Activated CD4-positive, alpha-beta T cell treated with anti-CD3 and anti-CD28 coated beads for 24 hours (primary cell): ENCODE data around the gene LAPTM5.

Source experiments
- DNase-seq, 2 donors: peaks; one replicate each; pipeline ENCODE4 v3.0.0-alpha.2; 2020; ENCODE audit warnings: low read depth in 2 of 2

Gene LAPTM5

DNA sequence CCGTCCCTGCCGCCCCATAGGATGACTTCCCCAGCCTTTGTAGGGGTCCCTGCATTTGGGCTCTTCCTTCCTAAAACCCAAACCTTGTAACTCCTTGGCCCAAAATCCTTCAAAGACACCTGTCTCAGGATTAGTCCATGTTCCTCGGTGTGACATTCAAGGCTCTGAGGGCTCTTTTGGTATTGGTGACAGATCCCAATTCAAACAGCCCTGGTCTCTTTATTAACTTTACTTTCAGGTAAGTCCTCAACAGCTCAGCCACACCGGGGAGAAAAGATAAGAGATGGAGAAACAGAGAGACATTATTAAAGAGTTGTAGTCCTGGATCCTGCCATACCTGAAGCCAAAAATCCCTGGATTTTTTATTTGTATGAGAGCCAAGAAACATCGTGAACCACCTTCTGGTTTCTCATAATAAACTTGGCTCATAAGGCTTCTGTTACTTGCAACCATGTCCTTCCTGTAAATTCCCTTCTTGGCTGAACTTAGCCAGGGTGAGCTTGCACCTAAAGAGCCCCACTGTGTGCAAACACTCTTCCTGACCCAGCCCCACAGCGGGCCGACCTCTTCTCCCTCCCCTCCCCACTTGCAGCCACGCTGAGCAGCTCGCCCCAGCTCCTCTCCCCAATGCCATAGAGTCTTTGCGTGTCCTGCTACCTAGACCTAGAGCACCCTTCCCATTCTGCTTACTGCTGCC, 26.3 kb downstream of the LAPTM5 start:
- DNase-seq = no peak

DNA sequence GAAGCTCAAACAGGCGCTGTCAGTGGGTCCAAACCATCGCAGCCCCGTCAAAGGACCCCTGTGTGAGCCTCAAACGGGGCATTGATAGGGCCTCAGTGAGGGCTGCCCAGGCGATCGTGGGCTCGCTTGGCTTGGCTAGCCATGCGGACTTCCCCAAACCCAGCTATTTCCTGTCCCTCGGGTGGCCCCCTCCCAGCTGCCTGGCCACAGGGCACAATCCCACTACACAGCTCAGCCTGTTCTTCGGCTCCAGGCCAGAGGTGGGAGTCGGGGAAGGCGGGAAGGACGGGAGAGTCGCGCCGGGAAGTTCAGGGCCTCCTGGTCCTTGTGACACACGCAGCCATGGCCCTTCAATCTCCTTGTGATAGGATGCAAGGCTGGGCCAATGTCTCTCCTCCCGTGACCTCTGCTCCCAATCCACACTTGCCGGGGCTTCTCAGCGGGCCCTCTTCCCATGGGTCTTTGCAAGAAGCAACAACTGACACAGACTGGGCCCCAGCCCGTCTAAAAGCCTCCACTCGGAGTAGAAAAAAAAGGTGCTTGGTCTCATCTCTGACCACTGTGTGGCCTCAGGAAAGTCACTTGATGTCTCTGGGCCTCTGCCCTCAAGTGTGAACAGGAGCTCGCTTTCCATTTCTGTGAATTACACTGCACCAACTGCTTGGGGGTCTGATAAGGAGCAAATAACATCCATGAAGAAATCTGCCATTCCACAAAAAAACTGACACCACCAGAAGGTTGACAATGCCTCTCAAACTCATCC, 27.0 kb downstream of the LAPTM5 start:
- DNase-seq = no peak

DNA sequence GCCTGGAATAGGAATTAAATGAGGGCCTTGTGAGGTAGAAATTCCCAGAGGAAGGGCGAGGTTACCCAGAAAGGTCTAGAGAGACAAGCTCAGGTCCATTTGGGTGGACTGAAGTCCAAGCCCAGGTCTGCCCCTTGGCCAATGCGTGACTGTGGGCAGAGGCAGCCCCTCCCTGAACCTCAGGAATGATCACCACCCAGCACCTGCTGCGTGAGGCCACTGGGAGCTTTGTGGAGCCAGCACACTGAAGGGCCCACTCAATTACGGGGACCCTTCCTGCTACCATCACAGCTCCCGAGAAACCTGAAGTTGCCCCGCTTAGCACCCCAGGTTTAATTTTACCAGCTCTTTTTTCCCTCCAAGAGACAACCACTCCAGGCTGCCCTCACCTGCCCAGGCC, 27.7 kb downstream of the LAPTM5 start:
- DNase-seq = no peak

DNA sequence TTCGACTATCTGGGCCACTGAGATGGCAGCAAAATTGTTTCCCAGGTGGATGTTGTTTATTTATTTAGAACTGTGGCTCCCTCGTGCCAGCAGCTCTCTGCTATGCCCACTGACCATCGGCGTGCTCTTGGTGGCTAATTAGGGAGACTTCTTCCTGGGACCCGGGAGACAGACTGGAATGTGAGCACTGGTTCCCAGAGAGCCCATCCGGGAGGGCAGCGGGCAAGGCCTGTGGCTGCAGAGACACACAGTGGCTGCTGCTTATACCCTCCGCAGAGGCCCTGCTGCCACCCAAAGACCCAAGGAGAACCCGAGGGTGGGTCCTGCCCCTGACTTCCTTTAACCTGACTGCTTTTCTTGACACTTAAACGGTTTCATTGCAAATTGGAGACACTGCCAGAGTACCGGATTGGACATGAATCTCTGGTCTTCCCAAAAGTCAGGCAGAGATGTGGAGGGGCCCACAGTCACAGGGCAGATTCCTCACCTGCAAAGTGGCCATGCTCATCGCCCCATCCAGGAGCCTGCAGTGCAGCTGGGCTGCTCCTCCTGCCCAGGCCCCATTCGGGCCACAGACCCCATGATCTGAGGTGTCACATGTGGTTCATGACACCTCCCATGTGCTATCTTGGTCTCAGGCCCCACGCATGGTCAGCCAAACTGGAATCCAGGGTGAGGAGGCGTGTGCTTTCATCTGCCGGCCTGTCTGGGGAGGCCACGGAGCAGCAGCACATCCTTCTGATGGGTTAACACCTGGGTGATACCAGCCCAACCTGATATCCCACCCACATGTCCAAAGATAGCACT, 28.5 kb downstream of the LAPTM5 start:
- no peak for DNase-seq

DNA sequence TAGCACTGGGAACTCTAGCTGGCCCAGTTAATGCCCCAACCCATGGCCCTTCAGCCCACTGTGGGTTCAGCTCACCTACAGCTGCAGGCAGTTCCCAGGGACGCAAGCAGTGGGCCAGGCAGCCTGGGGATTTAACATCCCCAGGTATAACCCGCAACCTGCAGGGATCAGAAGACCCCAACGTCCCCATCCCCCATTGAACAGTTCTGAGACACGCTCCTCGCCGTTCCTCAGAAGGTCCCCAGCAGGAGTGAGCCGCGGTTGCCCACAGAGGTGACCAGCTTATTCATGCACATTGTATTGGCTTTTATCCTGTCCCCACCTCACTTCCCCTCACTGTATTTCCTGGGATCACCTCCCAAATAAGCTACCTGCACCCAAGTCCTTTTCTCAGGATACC, 29.2 kb downstream of the LAPTM5 start:
- no peak for DNase-seq

DNA sequence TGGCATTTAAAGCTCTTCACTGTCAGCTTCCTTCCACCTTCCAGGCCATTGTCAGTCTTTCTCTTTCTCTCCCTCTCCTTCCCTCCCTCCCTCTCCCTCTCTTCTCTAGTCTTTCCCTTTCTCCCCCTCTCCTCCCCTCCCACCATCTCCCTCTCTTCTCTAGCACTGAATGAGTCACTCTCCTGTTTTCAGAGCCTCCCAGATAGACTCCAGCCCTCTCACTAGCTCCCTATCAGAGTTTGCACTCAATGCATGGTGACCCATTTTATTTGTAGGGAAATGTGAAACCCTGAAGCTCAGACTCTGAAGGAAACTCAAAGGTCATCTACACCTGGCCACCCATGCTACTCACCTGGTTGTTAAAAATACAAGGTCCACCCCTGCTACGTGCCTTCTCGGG, 29.8 kb downstream of the LAPTM5 start:
- DNase-seq = no peak

DNA sequence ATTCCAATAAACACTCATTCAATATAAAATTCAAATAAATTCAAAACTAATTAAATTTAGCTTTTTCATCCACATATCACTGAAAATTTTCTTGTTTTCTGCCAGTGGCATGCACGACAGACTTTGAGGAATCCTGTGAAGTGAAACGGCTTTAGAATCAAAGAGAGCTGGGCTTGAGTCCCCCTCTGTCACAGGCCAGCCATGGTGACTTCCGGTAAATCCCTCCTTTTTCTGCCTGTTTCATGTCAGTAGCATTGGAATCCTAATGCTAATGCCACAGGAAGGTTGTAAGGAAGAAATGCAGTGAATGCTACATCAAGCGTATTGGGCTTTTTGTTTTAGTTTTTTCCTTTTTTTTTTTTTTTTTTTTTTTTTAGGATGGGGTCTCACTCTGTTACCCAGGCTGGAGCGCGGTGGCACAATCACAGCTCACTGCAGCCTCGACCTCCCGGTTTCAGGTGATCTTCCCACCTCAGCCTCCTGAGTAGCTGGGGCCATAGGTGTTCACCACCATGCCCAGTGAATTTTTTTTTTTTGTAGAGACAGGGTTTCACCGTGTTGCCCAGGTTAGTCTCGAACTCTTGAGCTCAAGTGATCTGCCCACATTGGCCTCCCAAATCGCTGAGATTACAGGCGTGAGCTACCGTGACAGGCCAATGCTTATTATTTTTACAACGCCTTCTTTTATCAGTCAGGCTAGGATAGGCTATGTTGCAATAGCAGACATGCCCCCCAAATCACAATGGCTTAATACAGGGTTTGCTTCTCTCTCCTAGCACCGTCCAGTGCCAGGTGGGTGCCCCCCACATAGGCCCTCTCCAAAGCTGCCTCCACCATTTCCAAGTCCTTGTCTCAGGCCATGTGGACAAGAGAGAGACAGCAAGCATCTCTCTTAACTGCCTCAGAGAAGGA, 30.5 kb downstream of the LAPTM5 start:
- DNase-seq = no peak

DNA sequence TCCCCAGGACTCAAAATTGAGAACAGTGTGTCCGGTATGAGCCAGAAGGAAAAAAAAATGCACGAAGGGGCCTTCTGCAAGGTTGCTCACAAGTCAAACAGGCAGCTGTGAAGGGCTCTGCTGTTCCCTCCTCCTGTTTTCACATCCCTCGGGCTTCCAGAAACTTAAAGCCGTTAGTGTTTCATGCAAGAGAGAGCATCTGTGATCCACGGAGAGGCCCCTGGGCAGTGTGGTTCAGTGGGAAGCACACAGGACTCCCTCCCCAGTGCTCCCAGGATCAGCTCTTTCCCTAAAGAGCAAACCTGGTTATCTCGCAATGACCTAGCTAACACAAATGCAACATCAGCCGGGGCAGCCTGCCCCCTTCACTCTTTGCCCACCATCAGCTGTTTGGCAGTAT, 31.3 kb downstream of the LAPTM5 start:
- DNase-seq = no peak

DNA sequence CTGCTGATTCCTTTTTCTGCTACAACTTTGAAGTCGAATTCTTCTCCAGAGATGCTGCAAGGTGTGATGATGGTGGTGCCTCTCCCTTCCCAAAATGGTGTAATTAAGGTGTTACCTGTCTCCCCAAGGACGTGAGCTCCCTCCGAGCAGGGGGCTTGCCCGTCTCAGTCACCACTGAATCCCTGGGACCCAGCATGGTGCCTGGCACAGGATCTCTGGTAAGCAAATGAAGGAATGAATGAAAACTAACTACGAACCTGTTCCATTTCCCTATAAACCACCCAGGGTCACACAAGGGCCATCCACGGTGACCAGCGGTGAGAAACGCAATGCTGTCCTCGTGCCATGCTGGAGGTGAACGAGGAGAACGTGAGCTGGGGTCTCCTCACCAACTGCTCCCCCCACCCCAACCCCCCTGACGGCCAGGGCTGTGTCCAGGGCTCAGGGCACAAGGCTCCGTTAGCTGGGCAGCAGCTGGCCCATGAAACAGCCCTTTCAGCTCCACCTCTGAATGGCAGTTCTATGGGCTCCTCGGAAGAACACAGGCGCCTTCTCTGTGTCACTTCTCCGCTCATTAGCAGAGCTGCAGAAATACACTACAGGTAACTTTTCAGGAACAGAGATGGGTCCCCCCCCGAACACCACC, 32.0 kb downstream of the LAPTM5 start:
- no peak for DNase-seq

DNA sequence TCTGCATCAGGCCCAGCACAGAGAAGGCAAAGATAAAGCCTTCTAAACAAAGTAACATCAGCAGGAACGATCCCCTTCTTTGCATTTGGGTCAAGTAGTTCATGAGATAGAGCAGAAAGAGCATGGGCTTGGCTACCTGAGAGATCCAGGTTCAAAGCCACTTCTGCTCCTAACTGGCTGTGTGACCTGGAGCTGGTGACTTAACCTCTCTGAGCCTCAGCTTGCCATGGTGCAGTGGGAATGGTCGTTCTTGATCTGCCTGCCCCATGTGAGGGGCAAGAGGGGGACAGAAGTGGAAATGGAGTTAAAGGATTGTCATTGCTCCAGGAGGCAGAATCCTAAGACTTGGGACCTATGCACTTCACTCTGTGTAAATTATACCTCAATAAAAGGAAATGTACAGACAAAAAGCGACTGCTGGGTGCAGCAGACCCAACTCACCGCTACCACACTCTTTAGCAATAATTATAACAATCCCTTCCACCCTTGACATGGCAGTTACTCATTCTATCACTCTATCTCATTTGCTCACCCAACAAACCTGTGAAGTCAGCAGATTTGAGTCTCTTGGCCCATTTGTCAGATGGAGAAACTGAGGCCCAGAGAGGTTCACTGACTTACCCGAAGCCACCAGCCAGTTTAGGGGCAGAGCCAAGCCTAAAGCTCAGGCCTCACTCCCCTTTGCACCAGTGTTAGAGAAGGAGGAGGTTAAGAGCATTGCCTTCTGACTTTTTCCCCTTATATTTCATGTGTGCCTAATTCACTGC, 32.7 kb downstream of the LAPTM5 start:
- DNase-seq = no peak

DNA sequence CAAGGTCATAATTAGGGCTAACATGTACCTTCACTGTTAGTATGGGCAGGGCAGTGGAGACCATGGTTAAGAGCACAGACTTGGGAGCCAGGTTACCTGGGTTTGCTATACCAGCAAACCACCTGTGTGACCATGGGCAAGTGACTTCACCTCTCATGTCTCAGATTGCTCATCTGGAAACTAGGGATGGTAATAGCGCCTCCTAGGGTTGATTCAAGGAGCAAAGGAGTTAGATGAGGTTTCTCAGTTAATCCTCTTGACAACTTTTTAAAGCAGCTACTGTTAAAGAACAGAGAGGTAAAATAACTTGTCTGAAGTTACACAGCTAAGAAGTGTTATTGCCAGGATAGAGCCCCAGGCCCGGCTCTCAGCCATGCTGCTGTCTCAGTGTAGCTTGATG, 33.4 kb downstream of the LAPTM5 start:
- no peak for DNase-seq

DNA sequence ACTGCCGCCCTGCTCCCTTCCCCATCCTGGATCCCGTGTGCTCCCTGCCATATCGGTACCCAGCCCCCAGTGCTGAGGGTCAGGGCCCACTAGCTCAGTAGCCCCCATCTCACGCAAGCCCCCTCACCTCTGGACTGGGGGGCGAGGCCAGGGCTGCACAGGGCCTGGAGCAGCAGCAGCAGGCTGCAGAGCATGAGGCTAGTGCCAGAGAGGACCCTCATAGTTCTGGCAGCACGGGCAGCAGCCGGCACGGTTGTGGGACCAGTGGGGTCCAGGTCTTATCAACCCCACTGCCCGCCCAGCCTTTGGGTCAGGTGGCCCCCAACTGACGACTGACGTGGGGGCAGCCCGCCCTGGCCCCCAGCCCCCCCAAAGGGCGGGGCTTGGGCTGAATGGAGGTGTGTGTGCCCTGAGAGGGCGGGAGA, 34.2 kb downstream of the LAPTM5 start, which contains the start of gene MATN1:
TSS of gene MATN1 (minus strand) at position 255 of the 425 bp plus-strand sequence. CDS start at position 221, 34 bp downstream.
- no peak for DNase-seq

DNA sequence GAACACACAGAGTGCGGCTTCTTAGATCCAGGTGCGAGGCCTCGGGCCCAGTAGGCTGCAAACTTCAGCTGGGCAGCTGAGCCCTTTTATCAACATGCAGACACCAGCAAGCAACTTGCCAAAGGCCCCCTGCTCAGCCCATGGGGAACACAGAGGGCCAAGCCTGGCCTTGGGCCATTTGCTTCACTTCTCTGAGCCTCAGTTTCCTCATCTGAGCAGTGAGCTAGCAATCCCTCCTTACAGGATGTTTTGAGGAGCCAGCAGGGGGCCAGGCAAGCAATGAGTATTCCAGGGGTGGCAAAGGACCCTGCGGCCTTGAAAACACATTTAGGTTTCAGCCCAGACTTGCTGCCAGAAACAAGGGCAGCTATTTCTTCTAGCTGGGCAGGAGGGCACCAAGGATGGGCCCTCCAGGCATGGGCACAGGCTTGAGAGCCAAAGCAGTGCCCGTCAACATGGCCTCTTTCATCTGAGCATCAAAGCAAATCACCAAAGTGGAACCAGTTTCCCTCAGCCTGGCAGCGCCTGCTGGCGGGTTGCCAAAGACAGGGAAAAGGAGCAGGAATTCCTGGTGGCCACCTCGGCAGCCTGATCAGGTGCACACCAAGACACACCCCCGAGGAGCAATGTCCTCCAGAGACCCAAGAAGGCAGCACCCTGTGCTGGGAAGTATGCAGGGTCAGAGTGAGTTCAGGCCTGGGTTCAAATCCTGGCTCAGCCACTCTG, 35.6 kb downstream of the LAPTM5 start:
- DNase-seq = no peak

DNA sequence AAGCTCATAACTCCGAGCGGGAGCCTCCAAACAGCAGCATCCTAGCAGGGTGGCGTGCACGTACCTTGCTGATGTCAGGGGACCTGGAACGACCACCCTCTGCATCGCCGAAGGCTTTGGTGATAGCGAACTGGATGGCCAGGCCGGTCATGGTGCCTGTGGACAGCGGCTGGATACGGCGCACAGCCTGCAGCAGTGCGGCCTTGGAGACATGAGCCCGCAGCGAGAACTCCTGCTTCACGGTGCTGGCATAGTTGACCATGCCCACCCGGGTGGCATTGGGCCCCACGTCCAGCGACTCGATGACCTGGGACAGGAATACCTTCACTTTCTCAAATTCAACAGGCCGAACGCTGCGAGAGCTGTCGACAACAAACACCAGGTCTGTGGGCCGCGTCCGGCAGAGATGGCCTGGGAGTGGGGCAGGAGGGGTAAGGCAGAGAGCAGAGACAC, 36.2 kb downstream of the LAPTM5 start:
- no peak for DNase-seq

DNA sequence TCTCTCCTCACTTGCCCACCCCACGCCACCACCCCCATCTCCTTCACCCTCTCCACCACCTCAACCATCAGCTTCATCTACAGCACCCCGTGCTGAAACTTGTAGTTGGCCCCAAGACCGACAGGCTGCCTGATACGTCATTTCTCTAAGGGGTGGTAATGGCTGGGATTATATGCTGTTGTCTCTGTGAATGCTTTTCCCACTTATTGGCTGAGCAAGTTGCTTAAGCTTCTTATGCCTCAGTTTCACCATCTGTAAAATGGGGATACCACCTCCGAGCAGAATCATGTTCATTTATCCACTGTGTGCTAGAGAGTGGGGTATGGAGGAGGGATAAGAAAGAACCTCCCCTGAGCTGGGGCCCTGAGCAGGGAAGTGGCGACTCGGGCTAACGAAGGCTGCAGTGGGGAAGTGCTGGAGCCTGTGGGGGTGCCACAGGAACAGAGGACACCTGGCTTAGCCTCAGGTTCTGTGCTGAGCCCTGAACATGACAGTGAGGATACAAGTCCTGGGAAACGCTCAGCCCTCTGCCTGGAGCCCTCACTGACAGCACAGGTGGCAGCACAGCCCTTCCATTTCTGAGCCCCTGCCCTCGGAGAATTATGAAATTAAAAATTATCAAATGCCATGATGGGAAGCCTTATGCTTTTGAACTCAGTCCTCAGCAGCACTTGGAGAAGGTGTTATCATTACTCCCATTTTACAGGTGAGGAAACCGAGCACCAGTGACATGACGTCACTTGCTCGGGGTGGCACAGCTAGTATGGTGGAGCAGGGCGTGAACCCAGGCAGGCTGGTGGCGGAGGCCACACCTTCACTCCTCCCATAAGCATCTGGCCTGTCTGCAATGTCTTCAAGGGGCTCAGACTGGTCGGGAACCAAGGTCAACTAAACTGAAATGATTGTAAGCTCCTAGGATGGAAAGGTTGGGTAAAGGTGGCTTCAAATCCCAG, 37.0 kb downstream of the LAPTM5 start:
- DNase-seq = no peak

DNA sequence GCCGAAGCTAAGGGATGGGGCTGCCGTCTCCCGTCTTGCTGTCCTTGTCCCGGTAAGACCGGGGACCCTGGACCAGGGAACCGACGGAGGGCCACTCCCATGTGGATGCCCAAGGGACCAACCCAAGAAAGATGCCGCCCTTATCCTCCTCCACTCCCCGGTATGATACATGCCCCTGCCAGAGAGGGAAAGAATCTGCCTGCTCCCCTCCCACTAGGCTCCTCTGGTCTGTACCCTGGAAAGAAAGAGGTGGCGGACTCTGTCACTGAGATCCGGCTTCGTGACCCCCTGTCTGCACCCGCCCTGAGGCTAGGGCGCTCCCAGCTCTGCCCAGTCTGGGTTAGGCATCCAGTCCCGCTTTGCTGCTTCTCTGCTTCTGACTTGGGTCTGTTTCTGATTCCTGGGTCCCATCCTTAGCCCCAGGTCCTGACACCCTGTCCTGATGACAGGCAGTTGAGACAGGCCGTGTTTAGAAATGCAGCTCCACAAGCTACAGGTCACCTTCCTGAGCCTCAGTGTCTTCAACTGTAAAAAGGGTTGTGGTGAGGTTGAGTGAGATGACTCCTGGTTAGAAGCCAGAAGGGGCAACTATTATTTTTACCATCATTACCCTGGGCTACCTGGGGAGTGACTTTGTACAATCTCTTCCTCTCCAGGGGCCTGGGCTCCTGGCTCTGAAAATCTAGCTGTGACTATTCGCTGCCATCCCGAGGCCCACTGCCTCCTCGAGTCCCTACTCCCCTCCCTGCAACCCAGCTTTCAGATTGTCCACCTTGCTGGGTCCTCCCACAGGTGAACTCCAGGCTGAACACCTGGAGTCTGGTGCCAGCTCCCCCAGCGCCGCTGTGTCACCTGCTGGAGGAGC, 37.9 kb downstream of the LAPTM5 start:
- no peak for DNase-seq
